GM10266 (cell line): ENCODE measurements around the gene HSD17B14.

ENCODE experiments used
- DNase-seq: peaks from one replicate; pipeline ENCODE4 v3.0.0; 2012; ENCODE audit errors: extremely low spot score
- TF ChIP-seq, protein P1 (sequence below): IDR thresholded peaks from 2 replicates; pipeline ENCODE4 v1.5.1; 2012; ENCODE audit warnings: mild to moderate bottlenecking, low read depth; ENCODE audit not compliant: control insufficient read depth, insufficient read depth; ENCODE audit errors: missing control alignments

The HSD17B14 gene

GRCh38 chr19:48819366-48819816 lies 16.9 kb downstream of the HSD17B14 start:
- TF ChIP-seq, protein P1, sequence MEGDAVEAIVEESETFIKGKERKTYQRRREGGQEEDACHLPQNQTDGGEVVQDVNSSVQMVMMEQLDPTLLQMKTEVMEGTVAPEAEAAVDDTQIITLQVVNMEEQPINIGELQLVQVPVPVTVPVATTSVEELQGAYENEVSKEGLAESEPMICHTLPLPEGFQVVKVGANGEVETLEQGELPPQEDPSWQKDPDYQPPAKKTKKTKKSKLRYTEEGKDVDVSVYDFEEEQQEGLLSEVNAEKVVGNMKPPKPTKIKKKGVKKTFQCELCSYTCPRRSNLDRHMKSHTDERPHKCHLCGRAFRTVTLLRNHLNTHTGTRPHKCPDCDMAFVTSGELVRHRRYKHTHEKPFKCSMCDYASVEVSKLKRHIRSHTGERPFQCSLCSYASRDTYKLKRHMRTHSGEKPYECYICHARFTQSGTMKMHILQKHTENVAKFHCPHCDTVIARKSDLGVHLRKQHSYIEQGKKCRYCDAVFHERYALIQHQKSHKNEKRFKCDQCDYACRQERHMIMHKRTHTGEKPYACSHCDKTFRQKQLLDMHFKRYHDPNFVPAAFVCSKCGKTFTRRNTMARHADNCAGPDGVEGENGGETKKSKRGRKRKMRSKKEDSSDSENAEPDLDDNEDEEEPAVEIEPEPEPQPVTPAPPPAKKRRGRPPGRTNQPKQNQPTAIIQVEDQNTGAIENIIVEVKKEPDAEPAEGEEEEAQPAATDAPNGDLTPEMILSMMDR: no peak
- no peak for DNase-seq

DNA sequence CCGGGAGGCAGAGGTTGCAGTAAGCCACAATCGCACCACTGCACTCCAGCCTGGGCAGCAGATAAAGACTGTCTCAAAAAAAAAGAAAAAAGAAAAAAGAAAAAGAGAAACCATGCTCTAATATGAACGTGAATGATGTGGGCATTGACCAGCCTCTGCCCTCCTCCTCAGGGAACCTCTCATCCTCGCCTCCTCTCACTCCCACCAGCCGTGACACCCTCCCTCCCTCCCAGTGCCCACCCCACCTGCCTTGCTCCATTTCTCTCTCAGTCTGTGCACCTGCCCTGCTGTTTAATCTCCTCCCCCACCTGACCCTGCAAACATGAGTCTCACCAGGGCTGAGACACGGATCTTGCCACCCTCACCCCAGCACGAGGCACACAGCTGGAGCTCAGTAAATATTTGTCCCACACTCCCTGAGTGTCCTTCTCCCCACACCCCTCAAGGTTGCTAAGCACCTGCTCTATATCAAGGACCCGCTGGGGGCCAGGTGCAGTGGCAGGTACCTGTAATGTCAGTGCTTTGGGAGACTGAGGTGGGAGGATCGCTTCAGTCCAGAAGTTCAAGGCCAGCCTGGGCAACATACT lies 18.0 kb downstream of the HSD17B14 start:
- DNase-seq: no peak

GRCh38 chr19:48817585-48818124 lies 18.6 kb downstream of the HSD17B14 start:
- TF ChIP-seq, protein P1: no peak
- DNase-seq: no peak

More for the DNA sequence above, 18.0 kb downstream of the HSD17B14 start:
- TF ChIP-seq, protein P1: no peak

DNA sequence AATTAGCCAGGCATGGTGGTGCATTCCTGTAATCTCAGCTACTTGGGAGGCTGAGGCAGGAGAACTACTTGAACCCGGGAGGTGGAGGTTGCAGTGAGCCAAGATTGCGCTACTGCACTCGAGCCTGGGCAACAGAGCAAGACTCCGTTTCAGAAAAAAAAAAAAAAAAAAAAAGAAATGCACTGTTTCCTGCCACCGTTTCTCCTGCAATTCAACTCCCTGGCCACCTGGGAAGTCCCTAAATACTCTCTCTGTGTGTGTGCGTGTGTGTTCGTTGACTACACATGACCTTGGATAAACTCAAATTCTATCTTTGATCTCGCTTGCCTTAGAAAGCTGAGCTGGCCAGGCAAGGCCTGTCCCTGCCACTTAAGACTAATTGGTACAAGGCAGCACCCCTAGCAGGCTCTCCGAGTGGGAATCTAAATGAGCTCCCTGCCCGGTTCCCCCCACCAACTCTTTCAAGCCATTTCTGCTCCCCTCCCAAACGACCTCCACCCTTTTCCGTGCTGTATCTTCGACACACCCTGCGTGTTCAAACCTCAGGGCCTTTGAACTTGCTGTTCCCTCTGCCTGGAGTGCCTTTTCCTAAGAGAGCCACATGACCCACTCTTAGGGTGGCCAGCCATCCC lies 20.3 kb downstream of the HSD17B14 start:
- DNase-seq: peak; percentile 69
- TF ChIP-seq, protein P1: no peak

GRCh38 chr19:48814895-48815294 lies 21.4 kb downstream of the HSD17B14 start:
- DNase-seq: no peak
- TF ChIP-seq, protein P1: no peak

DNA sequence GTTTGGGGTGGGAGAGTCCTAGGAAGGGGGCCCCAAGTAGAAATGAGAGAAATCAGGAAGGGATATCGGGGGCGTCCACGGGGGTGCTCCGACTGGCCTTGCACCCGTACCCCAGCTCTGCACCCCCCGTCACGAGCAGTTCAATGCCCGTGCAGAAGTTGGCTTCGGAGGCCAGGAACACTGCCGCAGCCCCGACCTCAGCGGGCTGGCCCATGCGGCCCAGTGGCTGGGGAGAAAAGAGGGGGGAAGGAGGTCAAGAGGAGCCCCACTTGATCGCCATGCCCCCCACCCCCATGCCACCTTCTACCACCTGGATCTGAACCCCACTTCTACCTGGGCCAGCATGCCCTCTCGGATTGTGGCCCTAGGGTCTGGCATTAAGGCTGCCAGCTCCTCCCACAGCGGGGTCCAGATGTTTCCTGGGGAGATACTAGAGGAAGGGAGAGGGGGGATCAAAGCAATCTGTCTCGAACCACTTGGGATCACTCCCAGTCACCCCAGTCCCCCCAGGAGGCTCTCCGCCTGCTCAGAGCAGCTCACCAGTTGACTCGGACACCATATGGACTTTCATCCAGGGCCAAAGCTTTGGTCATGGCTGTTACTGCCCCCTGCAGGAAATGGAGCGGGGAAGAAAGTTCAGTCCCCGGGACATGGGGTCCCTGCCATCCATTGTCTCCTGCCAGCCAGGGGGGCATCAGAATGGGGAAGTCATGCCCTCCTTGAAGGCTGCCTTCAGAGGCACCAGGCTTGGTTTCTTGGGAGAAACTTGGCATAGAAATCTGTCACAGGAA lies 23.0 kb downstream of the HSD17B14 start:
- TF ChIP-seq, protein P1: no peak
- peak; percentile 23 for DNase-seq
